Fibroblast of skin of left biceps (primary cell): Measurements from ENCODE around the gene TROAP.
"Not testable (repeated sequence)": the region's sequence is repeated elsewhere in the genome, so short reads cannot be mapped to it uniquely, and the experiment has no call there.

Experiments
- DNase-seq, 2 experiments: peaks; one replicate each; pipeline ENCODE4 v3.0.0-alpha.2; 2013; ENCODE audit warnings: low read depth in 2 of 2

Gene TROAP

GRCh38 chr12:49366652-49367380 lies 43.8 kb downstream of the TROAP start:
- DNase-seq, result peak; percentile 85 to 90

GRCh38 chr12:49367381-49368239 lies 44.6 kb downstream of the TROAP start, which contains the start of gene SPATS2:
SPATS2 (plus strand) TSS chr12:49367462; CDS start chr12:49461013, 93,551 bp downstream.
- DNase-seq, result no peak

DNA sequence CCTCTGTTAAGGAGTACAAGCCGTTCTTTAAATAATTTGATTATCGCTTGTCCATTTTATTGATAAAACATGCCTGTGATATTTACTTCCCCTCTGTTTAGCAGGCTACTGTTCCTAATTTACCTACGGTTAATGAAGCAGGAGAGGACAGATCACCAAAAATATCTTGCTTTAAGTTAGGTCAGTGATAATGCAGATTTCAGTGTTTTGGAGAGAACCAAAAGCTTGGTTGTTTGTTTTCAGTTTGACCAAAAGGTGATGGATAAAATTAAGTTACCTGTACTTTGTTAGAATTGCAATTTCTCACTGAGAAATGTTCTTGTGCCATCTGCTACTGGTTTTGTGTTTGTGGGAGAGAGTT lies 45.2 kb downstream of the TROAP start:
- no peak for DNase-seq

DNA sequence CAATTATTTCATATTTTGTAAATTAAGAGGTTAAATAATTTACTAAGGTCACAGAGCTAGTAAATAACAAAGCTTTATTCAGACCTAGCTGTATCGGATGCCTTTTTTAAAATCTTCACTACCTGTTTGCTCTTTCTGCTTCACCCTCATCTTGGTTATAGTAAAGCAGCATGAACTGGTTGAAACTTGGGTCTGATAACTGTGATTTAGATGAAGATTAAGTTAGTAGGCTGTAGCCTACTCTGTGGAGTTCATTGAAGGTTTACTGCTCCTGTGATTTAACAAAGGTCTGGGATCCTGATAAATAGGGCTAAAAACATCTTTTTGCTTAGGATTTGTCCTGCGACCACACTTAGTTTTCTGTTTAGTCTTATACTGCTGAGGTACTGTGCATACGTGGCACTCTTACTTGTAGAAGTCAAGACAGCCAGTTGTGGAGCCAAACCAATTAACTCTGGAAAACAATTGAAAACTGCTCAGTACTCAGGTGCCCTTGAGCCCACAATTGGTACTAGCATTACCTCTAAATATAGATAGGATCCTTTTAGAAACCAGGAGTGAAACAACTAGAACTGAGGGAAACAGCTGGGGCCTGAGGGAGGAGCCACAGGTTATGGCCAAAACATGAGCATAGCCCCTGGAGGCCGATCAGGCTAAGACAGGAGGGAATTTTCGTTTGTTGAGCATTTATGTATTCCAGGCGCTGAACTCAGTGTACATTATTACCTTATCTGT lies 46.5 kb downstream of the TROAP start:
- DNase-seq, result no peak

GRCh38 chr12:49370539-49370938 lies 47.5 kb downstream of the TROAP start:
- DNase-seq, result no peak

GRCh38 chr12:49375406-49375805 lies 52.4 kb downstream of the TROAP start:
- no peak for DNase-seq

- DNase-seq, result no peak
Observed at GRCh38 chr12:49377386-49377785, 54.3 kb downstream of the TROAP start.

DNA sequence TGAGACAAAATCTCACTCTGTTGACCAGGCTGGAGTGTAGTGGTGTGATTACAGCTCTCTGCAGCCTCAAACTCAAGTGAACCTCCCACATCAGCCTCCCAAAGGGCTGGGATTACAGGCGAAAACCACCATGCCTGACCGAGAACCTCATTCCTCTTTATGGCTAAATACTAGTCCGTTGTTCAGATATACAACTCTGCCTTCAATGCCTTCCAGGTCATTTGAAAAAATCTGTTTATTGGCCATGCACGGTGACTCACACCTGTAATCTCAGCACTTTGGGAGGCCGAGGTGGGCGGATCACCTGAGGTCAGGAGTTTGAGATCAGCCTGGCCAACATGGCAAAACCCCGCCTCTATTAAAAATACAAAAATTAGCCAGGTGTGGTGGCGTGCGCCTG lies 57.1 kb downstream of the TROAP start:
- DNase-seq, result not testable (repeated sequence)
